GM12801 (cell line): ENCODE measurements around the gene ARMC7.

Experiments used
- CTCF ChIP-seq: IDR thresholded peaks from one replicate; pipeline ENCODE4 v1.5.1; 2011; ENCODE audit warnings: control low read depth; ENCODE audit not compliant: insufficient read length; ENCODE audit errors: extremely low read depth

ARMC7 gene

GRCh38 chr17:75074532-75074931 is 35.2 kb upstream of the ARMC7 start:
- TF ChIP-seq CTCF: no peak

- TF ChIP-seq CTCF: no peak
Observed at GRCh38 chr17:75075597-75076336, 34.0 kb upstream of the ARMC7 start.

DNA sequence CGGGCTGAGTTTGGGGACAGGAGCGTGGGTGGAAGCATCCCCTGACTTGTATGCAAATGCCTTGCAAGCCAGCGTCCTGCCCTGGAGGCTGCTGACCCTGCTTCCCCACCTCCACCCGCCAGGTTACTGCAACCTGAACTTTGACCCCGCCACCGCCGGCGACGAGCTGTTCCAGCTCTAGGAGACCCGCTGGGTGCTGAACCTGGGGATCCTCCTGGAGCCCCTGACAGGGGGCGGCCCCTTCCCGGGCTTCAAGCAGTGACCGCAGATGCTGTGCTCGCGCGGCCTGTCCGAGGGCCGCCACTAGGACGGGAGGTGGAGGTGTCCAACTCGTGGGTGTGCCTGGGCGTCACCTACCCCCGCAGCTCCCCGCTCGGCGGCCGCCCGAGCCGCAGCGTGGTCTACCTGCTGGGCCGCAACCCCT is 32.7 kb upstream of the ARMC7 start:
- TF ChIP-seq CTCF: no peak

DNA sequence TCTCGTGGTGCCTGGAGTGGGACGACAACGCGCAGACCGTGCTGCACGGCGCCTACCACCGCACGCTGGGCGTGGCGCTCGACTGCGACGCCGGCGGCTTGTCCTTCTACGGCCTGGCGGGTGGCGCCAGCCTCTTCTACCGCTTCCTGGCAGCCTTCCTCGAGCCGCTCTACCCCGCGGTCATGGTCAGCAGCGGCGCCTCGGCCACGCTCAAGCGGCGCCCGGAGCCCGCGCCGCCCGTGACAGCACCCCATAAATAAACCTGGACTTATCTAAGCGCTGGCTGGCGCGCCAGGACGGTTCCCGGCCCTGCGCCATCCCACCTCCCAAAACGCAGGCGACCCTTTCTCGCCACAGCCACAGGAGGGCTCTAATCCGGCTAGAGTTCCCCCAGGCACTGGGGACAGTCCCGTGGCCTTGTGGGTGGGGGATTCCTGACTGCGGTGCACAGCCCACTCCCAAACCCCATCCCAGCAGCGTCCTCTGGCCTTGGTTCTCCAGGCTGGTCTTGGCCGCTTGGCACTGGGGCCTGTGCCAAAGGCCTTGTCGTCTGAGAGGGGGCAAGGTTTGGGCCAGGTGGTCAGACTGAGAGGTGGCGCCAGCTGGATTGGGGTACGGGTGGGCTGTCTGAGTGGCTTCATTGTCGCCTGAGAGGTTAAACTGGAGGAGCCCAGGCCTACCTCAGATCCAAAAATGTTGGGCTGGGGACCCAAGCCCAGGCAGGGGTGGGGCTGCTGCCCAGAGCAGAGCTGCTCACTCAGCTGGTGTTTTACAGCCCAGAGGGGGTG is 32.1 kb upstream of the ARMC7 start:
- no peak for TF ChIP-seq CTCF

GRCh38 chr17:75078284-75079022 is 31.3 kb upstream of the ARMC7 start:
- TF ChIP-seq CTCF: no peak

DNA sequence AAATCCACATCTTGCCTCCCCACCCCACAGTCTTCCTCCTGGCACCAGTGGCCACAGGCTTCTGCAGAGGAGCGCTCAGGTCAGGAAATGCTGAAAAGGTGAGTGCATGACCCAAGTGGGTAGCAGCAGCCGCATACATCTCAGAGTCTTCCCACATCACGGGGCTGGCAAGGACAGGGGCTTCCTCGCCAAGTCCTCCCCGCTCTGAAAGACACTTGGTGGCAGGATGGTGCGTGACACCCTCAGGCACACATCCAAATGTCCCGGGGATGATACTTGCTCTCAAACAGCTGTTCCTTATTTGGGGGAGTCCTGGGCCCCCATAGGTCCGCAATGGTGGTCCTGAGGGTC is 30.8 kb upstream of the ARMC7 start:
- TF ChIP-seq CTCF: no peak
